ENCODE measurements around the gene SET. TPM values are rescaled to one million over a fixed set of nuclear protein-coding genes. Genes with fewer than 3 reads are reported as not detected.
A peak's percentile ranks its signal among the peaks of the same experiment; 100 is the strongest.

Gene SET
- total RNA-seq, 1 donor from 2014 or later = 320 TPM

GRCh38 chr9:128729302-128729701 is 40.3 kb downstream of the SET start:
- no peak for DNase-seq (ENCODE audit: low read depth in 2 of 2)

- DNase-seq (ENCODE audit: low read depth in 2 of 2) = no peak
Observed at GRCh38 chr9:128729766-128730517, 40.9 kb downstream of the SET start.

GRCh38 chr9:128731093-128731492 is 42.1 kb downstream of the SET start:
- no peak for DNase-seq (ENCODE audit: low read depth in 2 of 2)

- no peak for DNase-seq (ENCODE audit: low read depth in 2 of 2)
Observed at GRCh38 chr9:128731691-128732090, 42.7 kb downstream of the SET start.

- no peak for DNase-seq (ENCODE audit: low read depth in 2 of 2)
Observed at GRCh38 chr9:128732576-128732975, 43.6 kb downstream of the SET start.

GRCh38 chr9:128733256-128733655 is 44.2 kb downstream of the SET start:
- peak; percentile 82 to 86 for DNase-seq (ENCODE audit: low read depth in 2 of 2)

- DNase-seq (ENCODE audit: low read depth in 2 of 2) = no peak
Observed at GRCh38 chr9:128735373-128735772, 46.4 kb downstream of the SET start.

- no peak for DNase-seq (ENCODE audit: low read depth in 2 of 2)
Observed at GRCh38 chr9:128742401-128742800, 53.4 kb downstream of the SET start.

GRCh38 chr9:128743421-128743820 is 54.4 kb downstream of the SET start:
- DNase-seq (ENCODE audit: low read depth in 2 of 2) = no peak

Other genes starting within 250 kb of the SET start
- 20.5 and 25.4 TPM in 2 replicates for gene ODF2, start 233.2 kb upstream of the SET start, total RNA-seq
- gene GLE1, start 184.5 kb upstream of the SET start, total RNA-seq = 8.5 and 10.9 TPM in 2 replicates
- 412 and 449 TPM in 2 replicates for gene SPTAN1, start 136.6 kb upstream of the SET start, total RNA-seq
- gene DYNC2I2, start 32.4 kb upstream of the SET start, total RNA-seq = 36.3 and 43.6 TPM in 2 replicates
- gene PKN3, start 13.3 kb downstream of the SET start, total RNA-seq = 8.1 and 8.9 TPM in 2 replicates
- gene ZDHHC12, start 34.9 kb downstream of the SET start, total RNA-seq = 43.4 and 44.6 TPM in 2 replicates
- gene ZER1, start 82.7 kb downstream of the SET start, total RNA-seq = 11.1 and 12.7 TPM in 2 replicates
- gene TBC1D13, start 98.0 kb downstream of the SET start, total RNA-seq = 8.9 and 13.1 TPM in 2 replicates
- 21.6 and 29.6 TPM in 2 replicates for gene ENDOG, start 129.3 kb downstream of the SET start, total RNA-seq
- gene SPOUT1, start 140.6 kb downstream of the SET start, total RNA-seq = 10.9 and 24.4 TPM in 2 replicates
- gene KYAT1, start 192.7 kb downstream of the SET start, total RNA-seq = 3.5 and 5.6 TPM in 2 replicates
- gene LRRC8A, start 192.9 kb downstream of the SET start, total RNA-seq = 62.1 and 101 TPM in 2 replicates
- 0.20 and 0.22 TPM in 2 replicates for gene PHYHD1, start 231.8 kb downstream of the SET start, total RNA-seq

Measured in lung microvascular endothelial cell (primary cell).